Calu3 (cell line): ENCODE results near the gene LRP2BP. TPM values are rescaled to one million over a fixed set of nuclear protein-coding genes. Genes with fewer than 3 reads are reported as not detected.

Experiments
- BruUV-seq: library from RNA; stranded (reverse); fragments of 400-500 nt; replicated peaks from 2 replicates; lab custom pipeline; 2021; lab: Mats Ljungman, UMichigan
- CTCF ChIA-PET: fragments of 300-600 bp; sonication (Branson Sonifier 250); formaldehyde crosslinking; loops from one replicate; lab custom pipeline; 2022; ENCODE audit warnings: antibody characterized with exemption; lab: Charles Lee
- DNase-seq: peaks from one replicate; pipeline ENCODE4 v3.0.0; 2022
- H3K27ac Mint-ChIP-seq: one replicate; pipeline ENCODE4 v1.8.0; 2022; ENCODE audit warnings: mixed read lengths; ENCODE audit not compliant: unreplicated experiment
- H3K27me3 Mint-ChIP-seq: one replicate; pipeline ENCODE4 v1.8.0; 2022; ENCODE audit warnings: mixed read lengths; ENCODE audit not compliant: unreplicated experiment
- H3K36me3 Mint-ChIP-seq: one replicate; pipeline ENCODE4 v1.8.0; 2022; ENCODE audit warnings: mild to moderate bottlenecking, moderate library complexity, mixed read lengths; ENCODE audit not compliant: insufficient read depth, unreplicated experiment
- H3K4me1 Mint-ChIP-seq: one replicate; pipeline ENCODE4 v1.8.0; 2022; ENCODE audit warnings: mild to moderate bottlenecking, low read depth, mixed read lengths; ENCODE audit not compliant: unreplicated experiment
- H3K4me3 Mint-ChIP-seq: one replicate; pipeline ENCODE4 v1.8.0; 2022; ENCODE audit warnings: mild to moderate bottlenecking, low read depth, moderate library complexity, mixed read lengths; ENCODE audit not compliant: unreplicated experiment
- H3K9me3 Mint-ChIP-seq: one replicate; pipeline ENCODE4 v1.8.0; 2022; ENCODE audit warnings: low read depth, mixed read lengths; ENCODE audit not compliant: unreplicated experiment
- intact Hi-C: fragments of 100-400 bp; cut with micrococcal nuclease; formaldehyde crosslinking; loops from one replicate; pipeline ENCODE4 v1.10.0; 2022; ENCODE audit not compliant: unreplicated experiment
- total RNA-seq: library from RNA; stranded (reverse); gene quantifications from 2 replicates; pipeline ENCODE4 v1.2.3, GENCODE V29; 2022
- TF ChIP-seq, protein P1 (sequence below): fragments of 200-600 bp; IDR thresholded peaks from one replicate; pipeline ENCODE4 v1.8.0; 2022; ENCODE audit warnings: antibody characterized with exemption; ENCODE audit not compliant: unreplicated experiment

Gene LRP2BP
- total RNA-seq, 1 experiment from 2014 or later = 0.47 TPM

DNA sequence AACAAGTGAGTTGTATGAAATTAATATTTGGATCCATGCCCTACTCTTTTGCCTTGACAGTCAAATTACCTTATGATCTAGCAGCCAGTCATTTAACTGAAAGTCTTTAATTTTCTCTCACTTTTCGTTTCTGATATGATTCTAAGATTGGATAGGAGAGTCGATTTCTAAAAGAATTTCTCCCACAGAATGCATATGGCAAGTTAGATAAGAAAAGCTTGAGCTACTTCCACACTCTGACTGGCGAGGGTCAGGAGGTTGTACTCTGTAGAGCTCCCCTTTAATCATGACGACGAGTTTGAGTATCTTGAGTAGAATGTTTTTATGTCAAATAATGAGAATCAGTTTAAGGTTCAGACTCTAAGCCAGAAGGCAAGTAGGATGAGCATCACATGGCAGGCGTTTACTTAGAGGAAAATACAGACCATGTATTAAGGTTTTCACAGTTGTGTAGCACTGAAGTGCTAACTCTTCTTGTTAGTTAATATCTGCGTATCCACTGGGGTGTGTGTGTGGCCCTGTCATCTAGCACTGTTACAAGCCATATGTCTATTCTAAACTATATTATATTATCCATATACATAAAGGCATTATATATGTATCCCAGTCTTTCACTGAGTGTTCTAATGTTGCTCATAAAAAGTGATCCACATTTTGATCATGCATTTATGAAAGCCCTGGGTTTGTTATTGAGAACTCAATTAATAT, 37.8 kb downstream of the LRP2BP start:
- Mint-ChIP-seq H3K36me3 (peaks cover 7% of the 10 kb centered on the region), H3K9me3 (no peaks in the 10 kb centered on the region), H3K4me3 (no peak overlapping the region), H3K4me1 (no peaks in the 10 kb centered on the region), H3K27me3 (no peaks in the 10 kb centered on the region), H3K27ac (no peak overlapping the region)
- CTCF ChIA-PET = no interaction called here
- BruUV-seq = no TSS peak
- TF ChIP-seq, protein P1, sequence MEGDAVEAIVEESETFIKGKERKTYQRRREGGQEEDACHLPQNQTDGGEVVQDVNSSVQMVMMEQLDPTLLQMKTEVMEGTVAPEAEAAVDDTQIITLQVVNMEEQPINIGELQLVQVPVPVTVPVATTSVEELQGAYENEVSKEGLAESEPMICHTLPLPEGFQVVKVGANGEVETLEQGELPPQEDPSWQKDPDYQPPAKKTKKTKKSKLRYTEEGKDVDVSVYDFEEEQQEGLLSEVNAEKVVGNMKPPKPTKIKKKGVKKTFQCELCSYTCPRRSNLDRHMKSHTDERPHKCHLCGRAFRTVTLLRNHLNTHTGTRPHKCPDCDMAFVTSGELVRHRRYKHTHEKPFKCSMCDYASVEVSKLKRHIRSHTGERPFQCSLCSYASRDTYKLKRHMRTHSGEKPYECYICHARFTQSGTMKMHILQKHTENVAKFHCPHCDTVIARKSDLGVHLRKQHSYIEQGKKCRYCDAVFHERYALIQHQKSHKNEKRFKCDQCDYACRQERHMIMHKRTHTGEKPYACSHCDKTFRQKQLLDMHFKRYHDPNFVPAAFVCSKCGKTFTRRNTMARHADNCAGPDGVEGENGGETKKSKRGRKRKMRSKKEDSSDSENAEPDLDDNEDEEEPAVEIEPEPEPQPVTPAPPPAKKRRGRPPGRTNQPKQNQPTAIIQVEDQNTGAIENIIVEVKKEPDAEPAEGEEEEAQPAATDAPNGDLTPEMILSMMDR = no peak
- intact Hi-C loops = no loop called here
- DNase-seq = no peak

DNA sequence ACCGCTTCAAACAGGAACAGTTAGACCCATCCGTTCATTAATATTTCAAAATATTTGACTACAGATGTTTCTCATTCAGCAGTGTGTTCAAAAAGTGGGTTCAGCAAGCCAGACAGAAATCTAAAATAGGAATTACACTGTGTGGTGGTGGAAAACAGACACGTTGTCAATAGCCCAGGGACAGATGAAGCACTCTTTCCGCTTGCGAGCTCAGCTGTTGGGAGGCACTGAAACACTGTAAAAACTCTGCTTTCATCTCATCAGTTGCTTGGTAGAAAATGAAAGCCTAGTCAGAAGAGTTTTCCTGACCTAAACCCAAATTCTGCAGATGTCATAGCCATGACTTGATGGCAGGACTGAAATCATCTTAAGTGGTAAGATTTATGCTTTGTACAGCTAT, 38.5 kb downstream of the LRP2BP start:
- CTCF ChIA-PET = no interaction called here

DNA sequence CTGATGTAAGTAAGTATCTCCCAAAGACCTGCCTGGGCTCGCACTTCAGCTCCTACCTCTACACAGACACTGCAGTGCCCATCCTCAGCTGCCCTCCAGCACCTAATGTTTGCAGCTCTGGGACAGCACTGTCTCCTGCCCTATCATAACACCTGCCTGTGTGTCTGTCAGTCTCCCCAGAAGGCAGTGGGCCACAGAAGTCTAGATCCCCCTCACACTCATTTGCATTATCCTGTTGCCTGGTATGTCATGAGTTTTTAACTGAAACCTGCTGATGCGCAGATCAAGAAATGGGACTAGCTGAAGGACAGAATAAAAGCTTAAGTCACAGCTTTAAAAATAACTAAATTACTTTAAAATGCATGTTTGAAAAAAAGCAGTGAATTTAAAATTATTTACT, 43.0 kb downstream of the LRP2BP start:
- Mint-ChIP-seq H3K9me3 (no peaks in the 10 kb centered on the region), H3K36me3 (peaks cover 11% of the 10 kb centered on the region), H3K4me1 (no peaks in the 10 kb centered on the region), H3K27ac (no peak overlapping the region), H3K4me3 (no peak overlapping the region), H3K27me3 (no peaks in the 10 kb centered on the region)
- intact Hi-C loops = no loop called here
- TF ChIP-seq, protein P1 = no peak
- no peak for DNase-seq
- BruUV-seq = no TSS peak
- CTCF ChIA-PET = no interaction called here

More for the DNA sequence above, 38.5 kb downstream of the LRP2BP start:
- Mint-ChIP-seq H3K36me3 (peaks cover 5% of the 10 kb centered on the region), H3K27ac (no peak overlapping the region), H3K4me3 (no peak overlapping the region), H3K27me3 (no peaks in the 10 kb centered on the region), H3K4me1 (no peaks in the 10 kb centered on the region), H3K9me3 (no peaks in the 10 kb centered on the region)
- DNase-seq = no peak
- TF ChIP-seq, protein P1 = no peak
- intact Hi-C loops = no loop called here
- no TSS peak for BruUV-seq

DNA sequence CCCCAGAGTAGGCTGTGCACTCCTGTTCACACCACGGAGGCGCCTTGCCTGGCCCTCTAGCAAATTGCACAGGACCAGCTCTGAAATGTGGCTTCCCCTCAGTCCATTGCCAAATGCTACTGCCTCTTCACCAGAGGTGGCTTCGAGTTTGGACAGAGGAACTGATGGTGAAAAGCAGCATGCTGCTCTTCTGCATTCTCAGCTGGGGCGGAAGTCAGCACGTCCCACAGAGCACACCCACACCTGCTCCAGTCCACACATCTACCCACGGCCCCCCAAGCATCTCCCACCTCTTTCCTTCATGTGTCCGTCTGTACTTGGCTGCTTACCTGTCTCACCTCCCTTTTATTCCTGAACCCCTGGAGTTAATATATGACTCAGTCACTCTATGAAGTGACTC, 43.5 kb downstream of the LRP2BP start:
- intact Hi-C loops = no loop called here
- peaks cover 14% of the 10 kb centered on the region for H3K36me3 Mint-ChIP-seq
- DNase-seq = no peak
- H3K27me3 Mint-ChIP-seq = no peaks in the 10 kb centered on the region
- H3K4me3 Mint-ChIP-seq = no peak overlapping the region
- no peaks in the 10 kb centered on the region for H3K4me1 Mint-ChIP-seq
- no TSS peak for BruUV-seq
- CTCF ChIA-PET = no interaction called here
- TF ChIP-seq, protein P1 = no peak
- H3K27ac Mint-ChIP-seq = no peak overlapping the region
- no peaks in the 10 kb centered on the region for H3K9me3 Mint-ChIP-seq
